ENCODE results near the gene MGME1. TPM values are rescaled to one million over a fixed set of nuclear protein-coding genes. Genes with fewer than 3 reads are reported as not detected.

Gene MGME1
- total RNA-seq, 1 donor: 8.3 TPM

DNA sequence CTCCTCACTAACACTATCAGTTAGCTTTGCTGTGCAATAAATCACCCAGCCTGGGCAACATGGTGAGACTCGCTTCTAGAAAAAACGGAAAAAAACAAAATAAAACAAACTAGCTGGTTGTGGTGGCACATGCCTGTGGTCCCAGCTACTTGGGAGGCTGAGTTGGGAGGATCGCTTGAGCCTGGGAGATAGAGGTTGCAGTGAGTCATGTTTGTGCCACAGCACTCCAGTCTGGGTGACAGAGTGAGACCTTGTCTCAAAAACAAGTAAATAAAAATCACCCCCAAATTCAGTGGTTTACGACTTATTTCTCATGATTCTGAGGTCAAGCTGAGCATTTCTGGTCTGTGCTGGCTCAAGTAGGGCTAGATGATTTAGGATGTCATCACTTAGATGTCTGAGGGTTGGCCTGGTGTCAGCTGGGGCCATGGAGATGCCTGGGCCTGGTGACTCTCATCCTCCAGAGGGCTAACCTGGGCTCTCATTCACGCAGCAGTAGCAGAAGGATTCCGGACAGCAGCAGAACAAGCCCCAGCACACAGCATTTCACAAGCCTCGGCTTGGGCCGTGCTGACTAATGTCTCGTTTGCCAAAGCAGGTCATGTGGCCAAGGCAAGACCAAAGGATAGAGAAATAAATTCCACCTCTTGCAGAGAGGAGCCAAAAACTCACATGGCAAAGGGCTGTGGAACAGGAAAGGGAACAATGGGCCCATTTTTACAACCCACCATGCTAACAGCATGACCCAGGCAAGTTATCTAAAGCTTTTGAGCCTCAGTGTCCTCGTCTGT is 32.5 kb downstream of the MGME1 start:
- no peaks in the 10 kb centered on the region for H4K20me1 ChIP-seq (ENCODE audit: insufficient read depth, low read length)
- peak overlapping the region; percentile 64 for H3K27ac ChIP-seq (ENCODE audit: low read depth, low read length)
- H3K36me3 ChIP-seq (ENCODE audit: insufficient read depth, low read length): no peaks in the 10 kb centered on the region
- DNase-seq (ENCODE audit: insufficient read length, low spot score, missing footprints): peak; percentile 92
- no peaks in the 10 kb centered on the region for H3K9me3 ChIP-seq (ENCODE audit: low read depth, low read length)
- H3K27me3 ChIP-seq (ENCODE audit: insufficient read depth, low read length): no peaks in the 10 kb centered on the region
- peaks cover 14% of the 10 kb centered on the region for H3K4me1 ChIP-seq (ENCODE audit: insufficient read depth, low read length)
- H3K79me2 ChIP-seq (ENCODE audit: insufficient read depth, low read length): no peaks in the 10 kb centered on the region
- TF ChIP-seq, protein P1, sequence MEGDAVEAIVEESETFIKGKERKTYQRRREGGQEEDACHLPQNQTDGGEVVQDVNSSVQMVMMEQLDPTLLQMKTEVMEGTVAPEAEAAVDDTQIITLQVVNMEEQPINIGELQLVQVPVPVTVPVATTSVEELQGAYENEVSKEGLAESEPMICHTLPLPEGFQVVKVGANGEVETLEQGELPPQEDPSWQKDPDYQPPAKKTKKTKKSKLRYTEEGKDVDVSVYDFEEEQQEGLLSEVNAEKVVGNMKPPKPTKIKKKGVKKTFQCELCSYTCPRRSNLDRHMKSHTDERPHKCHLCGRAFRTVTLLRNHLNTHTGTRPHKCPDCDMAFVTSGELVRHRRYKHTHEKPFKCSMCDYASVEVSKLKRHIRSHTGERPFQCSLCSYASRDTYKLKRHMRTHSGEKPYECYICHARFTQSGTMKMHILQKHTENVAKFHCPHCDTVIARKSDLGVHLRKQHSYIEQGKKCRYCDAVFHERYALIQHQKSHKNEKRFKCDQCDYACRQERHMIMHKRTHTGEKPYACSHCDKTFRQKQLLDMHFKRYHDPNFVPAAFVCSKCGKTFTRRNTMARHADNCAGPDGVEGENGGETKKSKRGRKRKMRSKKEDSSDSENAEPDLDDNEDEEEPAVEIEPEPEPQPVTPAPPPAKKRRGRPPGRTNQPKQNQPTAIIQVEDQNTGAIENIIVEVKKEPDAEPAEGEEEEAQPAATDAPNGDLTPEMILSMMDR (IDR thresholded peaks at IDR 0.05; ENCODE audit: extremely low read depth, low read depth, low read length): no peak
- H3K4me3 ChIP-seq (ENCODE audit: insufficient read depth, low read length): no peak overlapping the region
- peak overlapping the region; percentile 8 for H3K4me2 ChIP-seq (ENCODE audit: insufficient read depth, low read length)
- H2AFZ ChIP-seq (ENCODE audit: low read length): peak overlapping the region; percentile 67

DNA sequence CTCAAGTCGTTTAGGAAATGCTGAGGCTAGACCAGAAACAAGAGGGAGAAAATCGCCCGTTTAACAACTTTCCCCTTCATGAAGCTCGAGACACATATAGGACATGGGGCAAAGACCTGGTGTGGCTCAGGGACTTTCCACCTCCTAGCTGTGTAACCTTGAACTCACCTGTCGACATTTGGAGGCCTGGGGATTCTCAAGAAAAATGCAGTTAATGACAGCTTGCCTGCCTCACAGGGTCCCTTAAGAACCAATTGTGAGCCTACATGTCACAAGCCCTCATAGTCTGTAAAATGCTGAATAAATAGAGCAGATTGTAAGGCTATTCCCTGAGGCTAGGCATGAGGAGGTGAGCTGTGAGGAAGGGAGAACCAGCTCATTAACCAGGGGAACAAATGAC is 35.1 kb downstream of the MGME1 start:
- H3K27ac ChIP-seq (ENCODE audit: low read depth, low read length): no peak overlapping the region
- H2AFZ ChIP-seq (ENCODE audit: low read length): no peak overlapping the region
- no peaks in the 10 kb centered on the region for H3K27me3 ChIP-seq (ENCODE audit: insufficient read depth, low read length)
- H3K79me2 ChIP-seq (ENCODE audit: insufficient read depth, low read length): no peaks in the 10 kb centered on the region
- H3K36me3 ChIP-seq (ENCODE audit: insufficient read depth, low read length): no peaks in the 10 kb centered on the region
- H3K4me3 ChIP-seq (ENCODE audit: insufficient read depth, low read length): no peak overlapping the region
- TF ChIP-seq, protein P1 (IDR thresholded peaks at IDR 0.05; ENCODE audit: extremely low read depth, low read depth, low read length): no peak
- peaks cover 12% of the 10 kb centered on the region for H3K4me1 ChIP-seq (ENCODE audit: insufficient read depth, low read length)
- no peaks in the 10 kb centered on the region for H4K20me1 ChIP-seq (ENCODE audit: insufficient read depth, low read length)
- H3K9me3 ChIP-seq (ENCODE audit: low read depth, low read length): no peaks in the 10 kb centered on the region
- no peak overlapping the region for H3K4me2 ChIP-seq (ENCODE audit: insufficient read depth, low read length)
- DNase-seq (ENCODE audit: insufficient read length, low spot score, missing footprints): no peak

DNA sequence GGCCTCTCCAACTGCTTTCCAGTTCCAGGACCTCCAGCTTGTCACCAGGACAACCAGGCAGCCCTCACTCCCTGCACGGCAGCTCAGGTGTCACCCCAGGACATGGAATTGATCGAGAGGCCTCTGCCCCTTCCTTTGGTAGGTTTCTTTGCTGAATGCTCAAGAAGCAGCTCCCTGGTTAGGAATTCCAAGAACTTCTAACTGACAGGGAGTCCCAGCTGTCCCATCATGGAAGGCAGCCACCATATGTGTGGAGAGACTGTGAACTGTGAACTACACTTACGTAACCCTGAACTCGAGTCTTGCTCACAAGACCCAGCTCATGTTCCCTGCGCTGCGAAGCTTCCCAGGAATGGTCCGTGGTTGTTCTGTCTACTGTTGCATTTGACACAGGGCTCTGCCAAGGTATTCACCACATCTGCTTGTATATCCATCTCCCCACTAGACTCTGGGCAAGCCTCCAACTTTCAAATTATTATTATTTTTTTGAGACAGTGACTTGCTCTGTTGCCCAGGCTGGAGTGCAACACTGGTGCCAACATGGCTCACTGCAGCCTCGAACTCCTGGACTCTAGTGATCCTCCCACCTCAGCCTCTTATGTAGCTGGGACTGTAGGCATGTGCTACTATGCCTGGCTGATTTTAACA is 35.7 kb downstream of the MGME1 start:
- TF ChIP-seq, protein P1 (IDR thresholded peaks at IDR 0.05; ENCODE audit: extremely low read depth, low read depth, low read length): no peak
- H3K27me3 ChIP-seq (ENCODE audit: insufficient read depth, low read length): no peaks in the 10 kb centered on the region
- no peak overlapping the region for H2AFZ ChIP-seq (ENCODE audit: low read length)
- no peaks in the 10 kb centered on the region for H4K20me1 ChIP-seq (ENCODE audit: insufficient read depth, low read length)
- no peak overlapping the region for H3K27ac ChIP-seq (ENCODE audit: low read depth, low read length)
- H3K9me3 ChIP-seq (ENCODE audit: low read depth, low read length): no peaks in the 10 kb centered on the region
- DNase-seq (ENCODE audit: insufficient read length, low spot score, missing footprints): no peak
- no peaks in the 10 kb centered on the region for H3K36me3 ChIP-seq (ENCODE audit: insufficient read depth, low read length)
- no peaks in the 10 kb centered on the region for H3K79me2 ChIP-seq (ENCODE audit: insufficient read depth, low read length)
- H3K4me3 ChIP-seq (ENCODE audit: insufficient read depth, low read length): no peak overlapping the region
- H3K4me1 ChIP-seq (ENCODE audit: insufficient read depth, low read length): peaks cover 12% of the 10 kb centered on the region
- no peak overlapping the region for H3K4me2 ChIP-seq (ENCODE audit: insufficient read depth, low read length)
